ENCODE results near the gene UPK3BL2. TPM values are rescaled to one million over a fixed set of nuclear protein-coding genes. Genes with fewer than 3 reads are reported as not detected.
"Not testable (repeated sequence)": the region's sequence is repeated elsewhere in the genome, so short reads cannot be mapped to it uniquely, and the experiment has no call there.

UPK3BL2 gene
- total and polyA plus RNA-seq, 5 experiments from 2014 or later: 0.44 to 53.6 (median 3.0) TPM

DNA sequence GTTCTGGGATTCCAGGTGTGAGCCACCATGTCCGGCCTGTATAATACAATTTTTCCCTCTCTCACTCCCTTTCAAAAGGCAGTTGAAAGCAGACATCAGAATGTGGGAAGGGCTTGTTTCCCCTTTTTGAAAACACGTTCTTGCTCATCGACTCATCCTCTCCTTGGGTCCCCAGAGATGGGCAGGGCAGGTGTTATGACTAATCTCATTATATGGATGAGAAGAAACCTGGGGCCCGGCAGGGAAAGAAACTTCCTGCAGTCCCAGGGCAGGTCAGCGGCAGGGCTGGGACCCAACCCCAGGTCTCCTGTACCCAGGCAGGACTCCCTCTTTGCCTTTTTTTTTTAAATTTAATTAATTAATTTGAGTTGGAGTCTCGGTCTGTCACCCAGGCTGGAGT is 2.9 kb upstream of the UPK3BL2 start:
- H3K4me3 Mint-ChIP-seq, H3K27ac Mint-ChIP-seq, H3K9me3 Mint-ChIP-seq, H3K4me1 Mint-ChIP-seq, POLR2A ChIA-PET, H3K27me3 Mint-ChIP-seq, ATAC-seq, DNase-seq, H3K36me3 Mint-ChIP-seq: not testable (repeated sequence)

GRCh38 chr7:102545288-102545687 is 1.8 kb upstream of the UPK3BL2 start:
- H3K27ac Mint-ChIP-seq: not testable (repeated sequence)

DNA sequence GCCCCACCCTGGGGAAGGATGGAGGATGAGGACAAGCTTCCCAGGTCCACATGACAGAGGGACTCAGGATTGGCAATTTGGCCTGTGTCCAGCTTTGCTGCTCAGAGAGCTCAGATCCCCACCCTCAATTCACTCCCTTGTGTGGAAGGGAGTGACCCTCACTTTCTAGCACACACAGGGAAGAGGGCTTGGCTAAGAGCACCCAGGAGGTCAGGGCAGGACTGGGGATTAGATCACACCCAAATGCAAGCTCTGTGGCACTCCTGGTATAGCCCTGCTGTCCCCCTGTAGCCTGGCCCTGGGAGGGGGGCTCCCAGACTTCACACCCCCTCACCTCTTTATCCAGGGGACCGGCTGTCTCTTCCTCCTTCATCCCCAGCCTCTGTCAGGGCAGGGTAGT is 876 bp upstream of the UPK3BL2 start:
- H3K27ac Mint-ChIP-seq, ATAC-seq, H3K9me3 Mint-ChIP-seq, H3K27me3 Mint-ChIP-seq, H3K4me3 Mint-ChIP-seq, H3K4me1 Mint-ChIP-seq, POLR2A ChIA-PET, DNase-seq, H3K36me3 Mint-ChIP-seq: not testable (repeated sequence)

More at GRCh38 chr7:102545288-102545687, 1.8 kb upstream of the UPK3BL2 start:
- ATAC-seq, POLR2A ChIA-PET, H3K27me3 Mint-ChIP-seq, H3K9me3 Mint-ChIP-seq, H3K4me1 Mint-ChIP-seq, H3K4me3 Mint-ChIP-seq, DNase-seq, H3K36me3 Mint-ChIP-seq: not testable (repeated sequence)

DNA sequence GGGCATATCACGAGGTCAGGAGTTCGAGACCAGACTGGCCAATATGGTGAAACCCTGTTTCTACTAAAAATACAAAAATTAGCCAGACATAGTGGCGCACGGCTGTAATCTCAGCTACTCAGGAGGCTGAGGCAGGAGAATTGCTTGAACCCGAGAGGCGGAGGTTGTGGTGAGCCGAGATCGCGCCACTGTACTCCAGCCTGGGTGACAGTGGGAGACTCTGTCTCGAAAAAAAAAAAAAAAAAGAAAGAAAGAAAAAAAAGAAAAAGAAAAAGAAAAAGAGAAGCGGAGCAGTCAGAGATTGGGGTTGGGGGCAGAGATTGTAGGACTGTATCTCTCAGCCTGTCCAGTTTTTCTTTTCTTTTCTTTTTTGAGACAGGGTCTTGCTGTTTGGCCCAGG is 725 bp downstream of the UPK3BL2 start:
- H3K36me3 Mint-ChIP-seq, ATAC-seq, DNase-seq, POLR2A ChIA-PET, H3K27ac Mint-ChIP-seq, H3K27me3 Mint-ChIP-seq, H3K9me3 Mint-ChIP-seq, H3K4me3 Mint-ChIP-seq, H3K4me1 Mint-ChIP-seq: not testable (repeated sequence)

GRCh38 chr7:102542083-102542482 is 1.4 kb downstream of the UPK3BL2 start:
- DNase-seq, H3K9me3 Mint-ChIP-seq, H3K27me3 Mint-ChIP-seq, ATAC-seq, H3K36me3 Mint-ChIP-seq, POLR2A ChIA-PET, H3K27ac Mint-ChIP-seq, H3K4me3 Mint-ChIP-seq, H3K4me1 Mint-ChIP-seq: not testable (repeated sequence)

GRCh38 chr7:102540604-102541003 is 2.9 kb downstream of the UPK3BL2 start:
- H3K4me3 Mint-ChIP-seq, POLR2A ChIA-PET, DNase-seq, H3K27me3 Mint-ChIP-seq, H3K9me3 Mint-ChIP-seq, H3K27ac Mint-ChIP-seq, ATAC-seq, H3K36me3 Mint-ChIP-seq, H3K4me1 Mint-ChIP-seq: not testable (repeated sequence)

- DNase-seq, ATAC-seq, POLR2A ChIA-PET, H3K27ac Mint-ChIP-seq, H3K4me1 Mint-ChIP-seq, H3K9me3 Mint-ChIP-seq, H3K27me3 Mint-ChIP-seq, H3K4me3 Mint-ChIP-seq, H3K36me3 Mint-ChIP-seq: not testable (repeated sequence)
Measured at GRCh38 chr7:102535062-102535615, 8.4 kb downstream of the UPK3BL2 start.

DNA sequence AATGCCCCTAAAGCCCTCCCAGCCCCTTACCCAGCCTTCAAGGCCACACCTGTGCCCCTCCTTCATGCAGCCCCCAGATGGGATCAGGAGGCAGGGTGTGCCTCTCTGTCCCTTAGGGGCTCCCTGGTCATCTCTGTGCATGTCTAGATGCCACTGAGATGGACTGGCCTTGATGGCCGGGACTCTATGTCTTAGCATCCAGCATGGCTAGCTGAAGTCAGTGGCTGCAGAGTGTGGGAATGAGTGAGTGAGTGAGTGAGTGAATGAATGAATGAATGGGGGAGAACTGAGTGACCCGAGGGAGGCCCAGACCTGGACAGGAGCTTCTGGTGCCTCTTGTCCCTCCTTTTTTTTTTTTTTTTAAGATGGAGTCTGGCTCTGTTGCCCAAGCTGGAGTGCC is 11.4 kb downstream of the UPK3BL2 start:
- H3K9me3 Mint-ChIP-seq, H3K4me3 Mint-ChIP-seq, POLR2A ChIA-PET, H3K36me3 Mint-ChIP-seq, H3K4me1 Mint-ChIP-seq, DNase-seq, H3K27ac Mint-ChIP-seq, H3K27me3 Mint-ChIP-seq, ATAC-seq: not testable (repeated sequence)

GRCh38 chr7:102531583-102531982 is 11.9 kb downstream of the UPK3BL2 start:
- H3K36me3 Mint-ChIP-seq, ATAC-seq, H3K27ac Mint-ChIP-seq, H3K9me3 Mint-ChIP-seq, H3K4me1 Mint-ChIP-seq, POLR2A ChIA-PET, H3K27me3 Mint-ChIP-seq, DNase-seq, H3K4me3 Mint-ChIP-seq: not testable (repeated sequence)

GRCh38 chr7:102527822-102528793 is 15.4 kb downstream of the UPK3BL2 start:
- H3K36me3 Mint-ChIP-seq, H3K27me3 Mint-ChIP-seq, ATAC-seq, H3K4me1 Mint-ChIP-seq, POLR2A ChIA-PET, H3K9me3 Mint-ChIP-seq, H3K4me3 Mint-ChIP-seq, DNase-seq, H3K27ac Mint-ChIP-seq: not testable (repeated sequence)

DNA sequence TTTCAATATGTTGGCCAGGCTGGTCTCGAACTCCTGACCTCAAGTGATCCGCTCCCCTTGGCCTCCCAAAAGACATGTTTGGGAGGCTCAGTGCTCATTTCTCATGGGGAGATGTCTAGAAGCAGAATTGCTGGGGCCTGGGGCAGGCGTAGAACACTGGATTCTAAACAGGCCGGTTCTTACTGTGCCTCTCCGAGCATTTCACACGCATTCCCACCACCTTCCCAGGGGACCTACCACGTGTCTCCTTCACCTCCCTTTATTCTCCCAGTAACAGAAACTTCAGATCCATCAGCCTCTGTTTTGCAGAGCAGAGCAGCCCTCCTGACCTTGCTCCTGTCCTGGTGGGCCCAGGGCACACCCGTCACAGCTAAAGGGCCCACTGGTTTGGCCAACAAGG is 16.3 kb downstream of the UPK3BL2 start:
- H3K9me3 Mint-ChIP-seq, DNase-seq, H3K27me3 Mint-ChIP-seq, H3K27ac Mint-ChIP-seq, H3K4me1 Mint-ChIP-seq, ATAC-seq, POLR2A ChIA-PET, H3K36me3 Mint-ChIP-seq, H3K4me3 Mint-ChIP-seq: not testable (repeated sequence)

- ATAC-seq, H3K27me3 Mint-ChIP-seq, H3K4me3 Mint-ChIP-seq, H3K27ac Mint-ChIP-seq, H3K9me3 Mint-ChIP-seq, H3K36me3 Mint-ChIP-seq, POLR2A ChIA-PET, H3K4me1 Mint-ChIP-seq: not testable (repeated sequence)
- DNase-seq: peak in 1 of 10 donors; percentile 19
Measured at GRCh38 chr7:102524803-102525202, 18.7 kb downstream of the UPK3BL2 start.

DNA sequence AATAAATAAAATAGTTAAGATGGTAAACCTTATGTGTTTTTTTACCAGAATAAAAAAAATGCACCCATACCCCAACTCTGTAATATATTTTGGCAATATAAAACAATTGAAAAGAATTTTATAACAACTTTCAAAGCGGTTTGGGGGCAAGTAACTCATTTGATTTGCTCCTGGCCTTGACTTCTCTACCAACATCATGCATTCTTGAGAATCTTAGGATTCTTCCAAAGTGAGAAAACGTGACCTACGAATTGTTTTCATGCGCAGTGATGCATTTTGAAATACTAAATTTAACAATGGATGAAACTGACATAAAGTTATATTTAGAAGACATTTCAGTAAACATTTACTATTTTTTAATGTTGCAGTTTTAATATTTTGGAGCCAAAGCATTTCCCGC is 22.7 kb downstream of the UPK3BL2 start:
- H3K27me3 Mint-ChIP-seq, ATAC-seq, H3K9me3 Mint-ChIP-seq, H3K36me3 Mint-ChIP-seq, H3K27ac Mint-ChIP-seq, H3K4me3 Mint-ChIP-seq, POLR2A ChIA-PET, DNase-seq, H3K4me1 Mint-ChIP-seq: not testable (repeated sequence)

Data from naive thymus-derived CD8-positive, alpha-beta T cell (primary cell).